Ishikawa (cell line): ENCODE data around the gene NFIX.

Experiments
- CEBPB ChIP-seq: IDR thresholded peaks from 2 replicates; pipeline ENCODE4 v1.6.1; 2012
- EGR1 ChIP-seq: IDR thresholded peaks from 2 replicates; pipeline ENCODE4 v1.6.1; 2012
- EP300 ChIP-seq: IDR thresholded peaks from 2 replicates; pipeline ENCODE4 v1.6.1; 2012; ENCODE audit warnings: borderline replicate concordance
- FOXM1 ChIP-seq: IDR thresholded peaks from 2 replicates; pipeline ENCODE4 v1.6.1; 2012; ENCODE audit warnings: low read depth, borderline replicate concordance
- NFIC ChIP-seq: IDR thresholded peaks from 2 replicates; pipeline ENCODE4 v1.6.1; 2012
- RAD21 ChIP-seq: IDR thresholded peaks from 2 replicates; pipeline ENCODE4 v1.6.1; 2012; ENCODE audit warnings: low read depth
- TAF1 ChIP-seq: IDR thresholded peaks from 2 replicates; pipeline ENCODE4 v1.6.1; 2012; ENCODE audit warnings: low read depth, mild to moderate bottlenecking
- TCF12 ChIP-seq: IDR thresholded peaks from 2 replicates; pipeline ENCODE4 v1.6.1; 2012; ENCODE audit warnings: low read depth
- YY1 ChIP-seq: IDR thresholded peaks from 2 replicates; pipeline ENCODE4 v1.6.1; 2012; ENCODE audit warnings: low read depth
- ZBTB7A ChIP-seq: IDR thresholded peaks from 2 replicates; pipeline ENCODE4 v1.6.1; 2012; ENCODE audit warnings: low read depth
- TF ChIP-seq, protein P1 (sequence below): IDR thresholded peaks from 2 replicates; pipeline ENCODE4 v1.6.1; 2012
- TF ChIP-seq, protein P2 (sequence below): IDR thresholded peaks from 2 replicates; pipeline ENCODE4 v1.6.1; 2012; ENCODE audit warnings: low read depth, mild to moderate bottlenecking
- TF ChIP-seq, protein P3 (sequence below): IDR thresholded peaks from 2 replicates; pipeline ENCODE4 v1.6.1; 2012

DNA sequence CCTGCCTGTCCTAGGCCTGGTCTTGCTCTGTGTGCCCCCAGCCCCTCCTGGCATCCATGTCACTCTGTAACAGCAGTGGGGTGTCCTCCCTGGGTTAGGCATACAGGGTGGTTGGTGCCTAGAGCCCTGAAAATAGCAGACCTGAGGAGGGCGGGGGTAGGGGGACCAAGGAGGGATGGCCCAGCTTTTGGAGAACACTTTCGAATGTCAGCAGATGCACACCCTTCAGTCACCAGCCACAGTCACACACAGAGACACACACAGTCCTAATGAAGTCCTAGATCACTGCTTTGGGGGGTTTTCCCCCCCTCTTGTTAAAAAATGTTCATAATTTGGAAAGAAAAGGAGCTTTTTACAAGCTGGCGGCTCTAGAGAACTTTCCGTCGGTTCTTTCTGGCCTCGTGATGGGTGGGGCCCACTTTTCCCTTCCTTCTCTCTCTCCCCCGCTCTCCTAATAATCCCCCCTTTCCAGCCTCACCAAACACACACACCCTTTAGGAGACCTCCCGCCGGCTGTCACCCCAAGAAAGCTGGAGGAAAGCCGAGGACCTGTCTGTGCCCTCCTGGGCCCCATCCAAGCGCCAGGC is 59.4 kb downstream of the NFIX start:
- TF ChIP-seq TAF1: no peak
- no peak for TF ChIP-seq EP300
- TF ChIP-seq YY1: no peak
- TF ChIP-seq RAD21: no peak
- TF ChIP-seq CEBPB: no peak
- no peak for TF ChIP-seq NFIC
- TF ChIP-seq ZBTB7A: no peak
- TF ChIP-seq, protein P1, sequence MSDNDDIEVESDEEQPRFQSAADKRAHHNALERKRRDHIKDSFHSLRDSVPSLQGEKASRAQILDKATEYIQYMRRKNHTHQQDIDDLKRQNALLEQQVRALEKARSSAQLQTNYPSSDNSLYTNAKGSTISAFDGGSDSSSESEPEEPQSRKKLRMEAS: no peak
- TF ChIP-seq, protein P2, sequence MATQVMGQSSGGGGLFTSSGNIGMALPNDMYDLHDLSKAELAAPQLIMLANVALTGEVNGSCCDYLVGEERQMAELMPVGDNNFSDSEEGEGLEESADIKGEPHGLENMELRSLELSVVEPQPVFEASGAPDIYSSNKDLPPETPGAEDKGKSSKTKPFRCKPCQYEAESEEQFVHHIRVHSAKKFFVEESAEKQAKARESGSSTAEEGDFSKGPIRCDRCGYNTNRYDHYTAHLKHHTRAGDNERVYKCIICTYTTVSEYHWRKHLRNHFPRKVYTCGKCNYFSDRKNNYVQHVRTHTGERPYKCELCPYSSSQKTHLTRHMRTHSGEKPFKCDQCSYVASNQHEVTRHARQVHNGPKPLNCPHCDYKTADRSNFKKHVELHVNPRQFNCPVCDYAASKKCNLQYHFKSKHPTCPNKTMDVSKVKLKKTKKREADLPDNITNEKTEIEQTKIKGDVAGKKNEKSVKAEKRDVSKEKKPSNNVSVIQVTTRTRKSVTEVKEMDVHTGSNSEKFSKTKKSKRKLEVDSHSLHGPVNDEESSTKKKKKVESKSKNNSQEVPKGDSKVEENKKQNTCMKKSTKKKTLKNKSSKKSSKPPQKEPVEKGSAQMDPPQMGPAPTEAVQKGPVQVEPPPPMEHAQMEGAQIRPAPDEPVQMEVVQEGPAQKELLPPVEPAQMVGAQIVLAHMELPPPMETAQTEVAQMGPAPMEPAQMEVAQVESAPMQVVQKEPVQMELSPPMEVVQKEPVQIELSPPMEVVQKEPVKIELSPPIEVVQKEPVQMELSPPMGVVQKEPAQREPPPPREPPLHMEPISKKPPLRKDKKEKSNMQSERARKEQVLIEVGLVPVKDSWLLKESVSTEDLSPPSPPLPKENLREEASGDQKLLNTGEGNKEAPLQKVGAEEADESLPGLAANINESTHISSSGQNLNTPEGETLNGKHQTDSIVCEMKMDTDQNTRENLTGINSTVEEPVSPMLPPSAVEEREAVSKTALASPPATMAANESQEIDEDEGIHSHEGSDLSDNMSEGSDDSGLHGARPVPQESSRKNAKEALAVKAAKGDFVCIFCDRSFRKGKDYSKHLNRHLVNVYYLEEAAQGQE: no peak
- no peak for TF ChIP-seq EGR1
- TF ChIP-seq, protein P3, sequence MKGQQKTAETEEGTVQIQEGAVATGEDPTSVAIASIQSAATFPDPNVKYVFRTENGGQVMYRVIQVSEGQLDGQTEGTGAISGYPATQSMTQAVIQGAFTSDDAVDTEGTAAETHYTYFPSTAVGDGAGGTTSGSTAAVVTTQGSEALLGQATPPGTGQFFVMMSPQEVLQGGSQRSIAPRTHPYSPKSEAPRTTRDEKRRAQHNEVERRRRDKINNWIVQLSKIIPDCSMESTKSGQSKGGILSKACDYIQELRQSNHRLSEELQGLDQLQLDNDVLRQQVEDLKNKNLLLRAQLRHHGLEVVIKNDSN: no peak
- no peak for TF ChIP-seq TCF12
- no peak for TF ChIP-seq FOXM1
